H4 (cell line): ENCODE measurements around the gene SLC12A9. TPM values are rescaled to one million over a fixed set of nuclear protein-coding genes. Genes with fewer than 3 reads are reported as not detected.
A peak's percentile ranks its signal among the peaks of the same experiment; 100 is the strongest.
"Not testable (repeated sequence)": the region's sequence is repeated elsewhere in the genome, so short reads cannot be mapped to it uniquely, and the experiment has no call there.

Experiments used
- DNase-seq: peaks from one replicate; pipeline ENCODE4 v3.0.0-alpha.2; 2015; ENCODE audit warnings: low spot score
- total RNA-seq: library from RNA; depleted of rRNA; stranded (reverse); fragments of >200 nt; shearing (Covaris generic); gene quantifications from 2 replicates; pipeline ENCODE4 v1.2.3, GENCODE V29; 2014

SLC12A9 gene
- total RNA-seq, 1 experiment from 2014 or later, result 4.9 TPM

DNA sequence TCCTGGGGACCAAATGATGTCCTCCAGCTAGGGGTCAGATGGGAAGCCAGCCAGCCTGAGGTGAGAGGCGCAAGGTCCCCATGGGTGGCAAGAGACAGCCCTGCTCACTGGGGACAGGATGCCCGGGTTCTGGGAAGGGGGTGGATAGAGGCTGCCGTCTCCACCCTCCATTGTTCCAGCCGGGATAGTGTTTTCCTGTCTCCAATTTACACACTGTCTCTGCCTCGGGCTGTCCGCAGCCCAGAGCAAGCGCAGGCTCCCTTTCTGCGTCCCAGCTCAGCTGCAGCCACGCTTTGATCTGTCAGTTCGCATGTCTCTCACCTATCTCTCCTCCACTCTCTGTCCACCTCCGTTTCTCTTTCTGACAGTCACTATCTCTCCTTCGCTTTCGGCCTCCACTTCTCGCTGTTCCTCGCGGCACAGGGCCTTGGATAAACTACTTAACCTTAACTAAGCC is 27.3 kb upstream of the SLC12A9 start:
- no peak for DNase-seq

GRCh38 chr7:100825751-100826513 is 26.6 kb upstream of the SLC12A9 start:
- DNase-seq, result no peak

- DNase-seq, result no peak
These were observed 25.8 kb upstream of the SLC12A9 start for GRCh38 chr7:100826514-100827329.

DNA sequence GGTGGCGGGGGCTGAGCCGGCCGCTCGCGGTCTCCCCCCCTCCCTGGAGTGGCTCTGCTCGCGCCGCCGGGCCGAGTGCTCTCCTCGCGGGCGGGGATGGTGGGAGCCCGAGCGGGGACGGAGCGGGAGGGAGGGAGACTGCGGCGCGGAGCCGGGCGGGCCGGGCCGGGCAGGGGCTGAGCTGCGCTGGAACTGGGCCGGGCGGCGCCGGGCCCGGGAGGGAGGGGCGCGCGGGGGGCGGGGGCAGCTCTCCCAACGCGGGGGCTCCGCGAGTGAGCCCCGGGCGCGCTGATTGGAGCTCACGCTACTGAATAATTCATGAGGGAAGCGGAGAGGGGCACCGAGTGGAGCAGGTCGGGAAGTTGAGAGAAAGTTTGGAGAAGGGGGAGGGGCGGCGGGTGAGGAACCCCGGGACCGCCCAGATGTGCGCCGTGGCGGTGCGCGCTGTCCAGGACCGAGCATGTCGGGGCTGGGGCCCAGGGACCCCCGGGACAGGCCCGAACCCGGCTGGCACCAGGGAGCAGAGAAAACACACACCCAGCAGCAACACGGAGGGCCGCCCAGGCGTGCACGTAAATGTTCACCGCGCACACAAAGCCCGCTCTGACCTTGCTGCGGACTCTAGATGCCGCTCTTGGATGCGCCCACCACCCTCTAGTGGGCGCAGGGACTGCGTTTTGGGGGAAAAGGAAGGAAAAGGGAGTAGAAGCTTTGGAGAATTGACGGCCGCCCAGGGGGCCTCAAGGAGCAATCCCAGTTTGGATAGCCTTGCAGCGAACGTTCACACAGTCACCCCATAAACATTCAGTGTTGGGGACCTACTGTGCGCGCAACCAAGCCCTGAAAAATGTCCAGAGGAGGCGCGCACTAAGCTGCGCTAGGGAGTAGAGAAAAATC is 24.9 kb upstream of the SLC12A9 start, which contains the start of gene EPHB4:
Gene EPHB4, minus strand, starts transcription at position 194 of the 897 bp plus-strand sequence. CDS start 493 bp downstream, outside the sequence.
- DNase-seq, result peak; percentile 83

- DNase-seq, result no peak
These were observed 23.3 kb upstream of the SLC12A9 start for GRCh38 chr7:100829150-100829716.

DNA sequence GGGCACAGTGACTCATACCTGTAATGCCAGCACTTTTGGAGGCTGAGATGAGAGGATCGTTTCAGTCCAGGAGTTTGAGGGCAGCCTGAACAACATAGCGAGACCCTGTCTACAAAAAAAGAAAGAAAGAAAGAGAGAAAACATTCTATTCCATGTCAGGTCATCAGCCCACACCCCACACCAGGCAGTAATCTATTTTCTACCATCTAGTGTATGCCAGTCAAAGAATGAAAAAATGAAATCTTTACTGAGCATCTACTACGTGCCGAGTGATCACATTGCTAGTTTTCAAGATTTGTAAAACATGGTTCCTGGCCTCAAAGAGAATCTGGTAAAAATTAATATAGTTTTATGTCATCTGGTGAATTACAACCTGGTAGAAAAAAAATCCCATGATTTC is 22.1 kb upstream of the SLC12A9 start:
- DNase-seq, result no peak

DNA sequence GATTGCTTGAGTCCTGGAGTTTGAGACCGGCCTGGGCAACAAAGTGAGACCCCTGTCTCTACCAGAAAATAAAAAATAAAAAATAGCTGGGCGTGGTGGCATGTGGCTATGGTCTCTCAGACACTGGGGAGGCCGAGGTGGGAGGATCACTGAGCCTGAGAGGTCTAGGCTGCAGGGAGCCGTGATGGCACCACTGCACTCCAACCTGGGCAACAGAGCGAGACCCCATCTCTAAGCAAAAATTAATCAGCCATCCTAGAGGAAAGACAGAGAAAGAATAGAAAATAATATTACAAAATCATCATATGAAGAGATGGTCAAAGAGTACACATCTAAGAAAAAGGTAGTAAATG is 20.3 kb upstream of the SLC12A9 start:
- no peak for DNase-seq

GRCh38 chr7:100835903-100836811 is 16.4 kb upstream of the SLC12A9 start:
- DNase-seq, result no peak

DNA sequence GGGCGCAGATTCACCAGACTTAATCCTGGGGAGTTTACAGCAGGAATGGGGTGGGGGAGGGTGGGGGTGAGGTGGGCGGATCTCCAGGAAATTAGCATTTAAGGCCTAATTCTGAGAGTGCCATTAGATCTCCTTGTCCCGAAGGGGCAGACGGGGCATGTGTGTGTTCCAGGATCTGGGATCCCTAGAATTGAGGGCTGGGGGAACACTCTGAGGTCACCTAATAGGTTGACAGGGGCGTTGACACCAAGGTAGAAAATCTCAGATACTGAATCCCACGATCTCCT is 15.8 kb upstream of the SLC12A9 start:
- no peak for DNase-seq

- DNase-seq, result peak; percentile 94
These were observed 15.2 kb upstream of the SLC12A9 start for GRCh38 chr7:100837099-100837836.

DNA sequence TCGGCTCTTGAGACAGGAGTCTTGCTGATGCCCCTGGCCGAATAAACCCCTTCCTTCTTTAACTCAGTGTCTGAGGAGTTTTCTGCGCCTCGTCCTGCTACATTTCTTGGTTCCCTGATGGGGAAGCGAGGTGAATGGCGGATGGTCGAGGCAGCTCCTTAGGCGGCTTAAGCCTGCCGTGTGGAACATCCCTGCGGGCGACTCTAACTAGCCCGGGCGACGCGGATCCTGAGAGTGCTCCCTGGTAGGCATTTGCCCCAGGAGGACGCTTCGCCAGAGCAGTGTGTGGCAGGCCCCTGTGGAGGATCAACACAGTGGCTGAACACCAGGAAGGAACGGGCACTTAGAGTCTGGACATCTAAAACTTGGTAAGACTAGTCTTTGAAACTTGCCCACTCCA is 13.2 kb upstream of the SLC12A9 start:
- no peak for DNase-seq

DNA sequence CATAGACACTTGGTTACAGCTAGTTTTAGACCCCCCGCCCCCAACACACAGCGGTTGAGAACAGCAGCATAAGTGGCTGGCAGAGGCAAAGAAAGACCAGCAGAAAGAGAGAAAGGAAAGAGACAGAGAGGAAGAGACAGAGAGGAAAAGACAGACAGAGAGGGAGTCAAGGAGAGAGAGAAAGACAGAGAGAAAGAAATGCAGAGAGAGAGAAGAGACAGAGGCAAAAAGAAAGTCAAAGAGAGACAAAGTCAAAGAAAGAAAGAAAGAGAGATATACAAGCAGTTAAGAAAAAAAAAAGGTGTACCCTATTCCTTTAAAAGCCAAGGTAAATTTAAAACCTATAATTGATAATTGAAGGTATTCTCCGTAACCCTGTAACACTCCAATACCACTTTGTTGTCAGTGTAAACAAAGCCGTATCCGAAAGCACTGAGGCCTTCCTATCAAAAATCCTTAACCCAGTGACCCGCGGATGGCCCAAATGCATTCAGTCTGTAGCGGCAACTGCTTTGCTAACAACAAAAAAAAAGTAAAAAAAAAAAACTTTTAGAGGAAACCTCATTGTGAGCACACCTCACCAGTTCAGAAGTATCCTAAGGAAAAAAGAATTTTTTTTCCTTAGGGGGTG is 11.9 kb upstream of the SLC12A9 start:
- DNase-seq, result no peak

- no peak for DNase-seq
These were observed 5.2 kb upstream of the SLC12A9 start for GRCh38 chr7:100847360-100847759.

- DNase-seq, result no peak
These were observed 1.8 kb downstream of the SLC12A9 start for GRCh38 chr7:100854146-100854895.

- not testable (repeated sequence) for DNase-seq
These were observed 2.4 kb downstream of the SLC12A9 start for GRCh38 chr7:100854899-100855298.

DNA sequence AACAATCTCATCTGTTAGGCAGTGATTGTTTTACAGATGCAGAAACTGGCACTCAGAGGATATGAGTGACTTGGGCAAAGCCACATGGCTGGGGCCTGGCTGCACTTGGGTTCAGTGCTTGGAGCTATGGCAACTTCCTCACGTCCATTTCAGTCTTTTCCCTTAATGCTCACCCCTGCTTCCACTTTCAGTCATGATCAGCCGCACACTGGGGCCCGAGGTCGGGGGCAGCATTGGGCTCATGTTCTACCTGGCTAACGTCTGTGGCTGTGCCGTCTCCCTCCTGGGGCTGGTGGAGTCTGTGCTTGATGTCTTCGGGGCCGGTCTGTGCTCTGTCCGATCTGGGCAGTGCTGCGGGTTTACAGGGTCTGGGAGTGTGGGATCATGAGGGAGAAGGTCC is 3.0 kb downstream of the SLC12A9 start:
- DNase-seq, result no peak

DNA sequence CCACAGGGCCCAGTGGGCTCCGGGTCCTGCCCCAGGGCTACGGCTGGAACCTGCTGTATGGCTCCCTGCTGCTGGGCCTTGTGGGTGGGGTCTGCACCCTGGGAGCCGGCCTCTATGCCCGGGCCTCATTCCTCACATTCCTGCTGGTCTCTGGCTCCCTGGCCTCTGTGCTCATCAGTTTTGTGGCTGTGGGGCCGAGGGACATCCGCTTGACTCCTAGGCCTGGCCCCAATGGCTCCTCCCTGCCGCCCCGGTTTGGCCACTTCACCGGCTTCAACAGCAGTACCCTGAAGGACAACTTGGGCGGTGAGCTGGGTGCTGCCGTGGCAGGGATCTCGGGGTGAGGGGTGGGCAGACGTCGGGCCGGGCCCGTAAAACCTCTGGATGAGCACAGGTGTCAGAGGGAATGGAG is 4.4 kb downstream of the SLC12A9 start:
- no peak for DNase-seq

- no peak for DNase-seq
These were observed 7.3 kb downstream of the SLC12A9 start for GRCh38 chr7:100859856-100860255.
